ENCODE data around the gene ACOT12. TPM values are rescaled to one million over a fixed set of nuclear protein-coding genes. Genes with fewer than 3 reads are reported as not detected.

ACOT12 gene
- total RNA-seq, 1 donor from 2014 or later = not detected

DNA sequence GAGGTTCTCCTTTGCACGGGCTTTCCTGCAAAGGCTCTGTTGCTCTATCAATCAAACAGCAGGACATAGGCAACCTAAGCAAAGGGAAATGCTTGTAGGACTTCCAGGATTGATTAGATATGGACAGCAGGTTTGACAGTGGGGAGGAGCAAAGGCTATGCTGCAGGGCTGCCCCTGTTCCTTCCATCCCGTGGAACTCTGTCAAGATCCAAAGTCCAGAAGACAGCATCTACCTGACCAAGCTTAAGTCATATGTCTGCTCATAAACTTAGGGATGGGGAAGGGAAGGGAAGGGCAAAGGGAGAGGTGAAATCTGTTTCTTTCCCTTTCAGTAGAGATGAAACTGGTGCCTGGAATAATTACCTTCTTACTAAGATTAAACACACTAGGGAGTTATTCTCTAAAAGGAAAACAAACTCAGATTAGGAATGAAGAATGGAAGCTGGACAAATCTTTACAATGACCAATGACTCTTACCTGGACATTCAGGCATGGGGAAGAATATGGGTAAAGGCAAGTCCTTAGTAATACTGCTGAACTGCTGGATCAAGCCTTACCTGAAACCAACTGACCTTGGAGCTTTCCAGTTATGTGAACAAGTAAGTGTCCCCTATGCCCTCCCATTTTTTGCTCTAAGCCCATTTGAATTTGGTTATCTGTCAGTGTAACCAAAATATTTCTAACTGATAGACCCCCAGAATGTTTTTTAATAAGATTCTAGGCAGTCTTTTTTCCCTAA lies 8.4 kb upstream of the ACOT12 start:
- no peak for DNase-seq (ENCODE audit: low spot score)
- intact Hi-C loops (cut with DNase I) = no loop called here

DNA sequence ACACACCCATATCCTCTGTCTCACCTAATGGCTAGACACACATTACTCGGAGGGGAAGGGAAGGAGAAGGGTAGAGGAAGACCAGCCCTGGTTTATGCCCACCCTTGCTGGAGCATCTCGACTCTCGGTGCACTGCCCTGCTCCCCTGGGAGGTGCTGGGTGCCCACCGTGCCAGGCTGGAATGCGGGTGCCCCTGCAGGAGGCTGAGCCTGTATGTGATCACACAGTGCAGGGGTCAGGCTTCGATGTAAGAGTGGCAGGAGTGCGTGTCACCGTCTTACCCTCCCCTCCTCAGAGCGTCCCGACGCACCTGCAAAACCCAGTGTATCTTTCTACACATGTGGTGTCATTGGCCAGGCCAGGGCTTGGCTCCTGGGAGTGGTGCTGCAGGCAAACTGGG lies 7.3 kb upstream of the ACOT12 start:
- DNase-seq (ENCODE audit: low spot score) = no peak
- intact Hi-C loops (cut with DNase I) = no loop called here

DNA sequence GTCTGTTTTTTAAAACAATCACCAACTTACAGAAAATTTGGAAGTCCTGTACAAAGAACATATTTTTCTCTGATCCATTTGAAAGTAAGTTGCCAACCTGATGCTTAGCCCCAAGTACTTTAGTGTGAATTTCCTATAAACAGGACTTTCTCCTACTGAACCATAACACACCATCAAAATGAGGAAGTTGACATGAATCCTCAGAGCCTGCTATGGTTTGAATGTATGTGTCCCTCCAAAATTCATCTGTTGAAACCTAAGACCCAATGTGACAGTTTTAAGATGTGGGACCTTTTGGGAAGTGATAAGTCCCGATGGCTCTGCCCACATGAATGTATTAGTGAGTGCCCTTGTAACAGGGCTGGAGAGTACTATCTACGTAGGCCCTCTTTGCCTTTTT lies 6.4 kb upstream of the ACOT12 start:
- no peak for DNase-seq (ENCODE audit: low spot score)
- intact Hi-C loops (cut with DNase I) = no loop called here

DNA sequence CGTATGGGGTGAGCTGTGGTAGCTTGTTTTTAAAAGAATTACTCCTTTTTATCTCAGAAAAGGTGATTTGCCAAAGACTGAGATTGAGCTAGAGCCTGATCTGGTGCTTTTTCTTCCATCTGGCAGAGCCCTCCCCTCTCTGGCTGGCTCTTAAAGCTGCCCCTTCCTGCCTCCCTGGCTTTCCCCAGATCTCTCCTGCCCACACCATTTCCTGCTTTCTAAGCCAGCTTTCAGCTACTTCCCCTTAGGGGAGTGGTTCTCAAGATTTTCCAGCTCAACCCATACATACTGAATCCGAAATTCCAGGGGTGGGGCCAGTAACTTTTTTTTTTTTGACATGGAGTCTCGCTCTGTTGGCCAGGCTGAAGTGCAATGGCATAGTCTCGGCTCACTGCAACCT lies 4.8 kb upstream of the ACOT12 start:
- no peak for DNase-seq (ENCODE audit: low spot score)
- intact Hi-C loops (cut with DNase I) = no loop called here

DNA sequence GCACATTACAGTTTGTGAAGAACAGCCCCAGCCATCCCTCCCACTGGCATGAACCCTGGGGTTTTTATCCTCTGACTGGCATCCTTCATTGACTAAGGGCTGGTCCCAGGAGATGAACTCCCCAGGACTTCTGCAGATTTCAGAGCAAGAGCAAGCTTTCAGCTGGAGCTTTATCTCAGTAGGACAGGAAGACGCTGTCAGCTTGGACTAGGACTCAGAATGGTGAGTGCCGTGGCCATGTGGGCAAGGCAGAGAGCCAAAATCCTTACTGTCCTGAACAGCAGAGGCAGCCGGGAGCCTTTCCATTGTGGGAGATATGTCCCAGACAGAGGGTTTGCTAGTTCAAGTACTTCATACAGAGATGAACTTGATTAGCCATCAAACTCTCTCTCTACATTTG lies 3.2 kb upstream of the ACOT12 start:
- intact Hi-C loops (cut with DNase I) = no loop called here
- no peak for DNase-seq (ENCODE audit: low spot score)

DNA sequence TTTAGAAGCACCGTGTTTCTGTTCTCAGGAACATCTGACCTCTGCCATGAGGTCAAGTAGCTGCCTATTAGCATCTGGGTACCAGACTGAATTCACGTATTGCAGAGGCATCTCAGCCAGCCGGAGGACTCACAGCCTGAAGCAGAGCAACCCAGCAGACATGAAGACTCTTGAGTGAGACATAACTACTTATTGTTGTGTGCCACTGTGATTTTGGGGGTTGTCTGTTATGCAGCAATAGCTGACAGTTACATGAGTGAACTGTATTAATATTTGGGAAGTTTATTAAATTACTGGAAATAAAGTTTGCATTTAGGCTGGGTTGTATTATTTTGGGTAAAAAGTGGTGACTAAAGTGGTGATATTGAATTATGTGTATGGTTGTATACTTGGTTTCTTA lies 1.3 kb upstream of the ACOT12 start:
- intact Hi-C loops (cut with DNase I) = no loop called here
- DNase-seq (ENCODE audit: low spot score) = no peak

DNA sequence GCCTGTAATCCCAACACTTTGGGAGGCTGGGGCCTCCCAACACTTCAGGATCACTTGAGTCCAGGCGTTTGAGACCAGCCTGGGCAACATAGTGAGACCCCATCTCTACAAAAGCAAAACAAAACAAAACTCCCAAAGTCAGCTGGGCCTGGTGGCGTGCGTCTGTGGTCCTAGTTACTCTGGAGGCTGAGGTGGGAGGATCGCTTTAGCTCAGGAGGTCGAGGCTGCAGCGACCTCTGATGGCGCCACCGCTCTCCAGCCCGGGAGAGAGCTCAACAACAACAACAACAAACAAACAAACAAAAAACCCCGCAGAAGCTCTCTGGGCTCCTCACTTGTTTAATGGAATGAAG lies 528 bp downstream of the ACOT12 start:
- intact Hi-C loops (cut with DNase I) = no loop called here
- DNase-seq (ENCODE audit: low spot score) = no peak

DNA sequence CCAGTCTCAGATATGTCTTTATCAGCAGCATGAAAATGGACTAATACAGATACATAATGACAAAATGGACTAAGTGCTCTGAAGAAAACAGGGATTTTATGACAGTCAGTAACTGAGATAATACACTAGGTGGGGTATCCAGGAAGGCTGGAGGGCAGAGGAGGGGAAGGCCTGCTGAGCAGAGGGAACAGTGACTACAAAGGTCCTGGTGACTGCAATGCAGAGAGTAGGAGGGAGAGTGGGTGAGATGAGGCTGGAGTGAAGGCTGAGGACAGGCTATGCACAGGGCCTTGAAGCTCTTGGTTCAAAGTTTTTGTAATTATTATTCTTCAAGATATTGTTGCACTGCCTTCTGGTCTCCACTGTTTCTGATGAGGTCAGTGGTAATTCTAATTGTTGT lies 4.9 kb downstream of the ACOT12 start:
- intact Hi-C loops (cut with DNase I) = no loop called here
- DNase-seq (ENCODE audit: low spot score) = no peak

DNA sequence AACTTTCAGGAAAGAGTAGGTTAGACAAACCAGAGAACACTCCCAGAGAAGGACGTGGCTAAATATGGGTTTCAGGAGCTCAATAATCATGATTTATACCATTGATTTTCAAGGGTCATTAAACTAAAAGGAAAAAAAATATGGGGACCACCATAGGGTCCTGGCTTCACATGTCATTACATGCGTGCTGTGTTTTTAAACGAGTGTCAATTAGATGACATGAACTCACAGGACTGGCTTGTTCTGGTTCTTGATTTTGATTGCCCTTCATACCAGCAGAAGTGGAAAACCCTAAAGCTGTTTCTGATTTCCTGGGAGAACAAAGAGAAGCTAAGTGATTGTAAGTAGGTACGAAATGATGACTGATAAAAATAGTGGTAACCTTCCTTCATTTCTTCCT lies 5.8 kb downstream of the ACOT12 start:
- intact Hi-C loops (cut with DNase I) = no loop called here
- no peak for DNase-seq (ENCODE audit: low spot score)

DNA sequence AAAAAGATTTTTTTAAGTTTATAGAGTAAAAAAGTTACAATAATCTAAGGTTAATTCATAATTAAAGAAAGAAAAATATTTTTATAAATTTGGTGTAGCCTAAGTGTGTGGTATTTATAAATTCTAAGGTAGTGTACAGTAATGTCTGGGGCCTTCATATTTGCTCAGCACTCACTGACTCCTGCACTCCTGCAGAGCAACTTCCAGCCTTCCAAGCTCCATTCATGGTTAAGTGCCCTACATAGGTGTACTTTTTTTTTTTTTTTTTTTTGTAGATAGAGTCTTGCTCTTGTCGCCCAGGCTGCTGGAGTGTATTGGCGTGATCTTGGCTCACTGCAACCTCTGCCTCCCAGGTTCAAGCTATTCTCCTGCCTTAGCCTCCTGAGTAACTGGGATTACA lies 10.1 kb downstream of the ACOT12 start:
- no peak for DNase-seq (ENCODE audit: low spot score)
- intact Hi-C loops (cut with DNase I) = no loop called here

DNA sequence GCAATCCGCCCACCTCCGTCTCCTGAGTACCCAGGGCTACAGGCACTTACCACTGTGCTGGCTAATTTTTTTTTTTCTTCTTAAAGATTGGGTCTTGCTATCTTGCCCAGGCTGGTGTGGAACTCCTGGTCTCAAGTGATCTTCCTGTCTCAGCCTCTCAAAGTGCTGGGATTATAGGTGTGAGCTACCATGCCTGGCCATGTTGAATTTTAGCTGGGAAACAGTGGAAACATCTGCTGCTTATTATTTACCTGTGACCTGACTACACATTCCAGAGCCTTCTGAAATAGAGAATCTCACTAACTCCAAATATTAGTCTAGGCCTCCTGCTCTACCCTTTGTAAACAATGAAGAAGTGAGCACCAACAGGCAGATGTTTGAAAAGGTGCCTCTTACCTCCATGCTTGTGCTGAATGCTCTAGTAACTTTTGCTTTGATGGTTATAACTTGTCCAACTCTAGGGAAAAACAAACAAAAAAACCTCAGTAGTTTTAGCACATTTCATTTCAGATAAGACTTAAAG lies 22.5 kb downstream of the ACOT12 start:
- intact Hi-C loops (cut with DNase I) = no loop called here
- no peak for DNase-seq (ENCODE audit: low spot score)

DNA sequence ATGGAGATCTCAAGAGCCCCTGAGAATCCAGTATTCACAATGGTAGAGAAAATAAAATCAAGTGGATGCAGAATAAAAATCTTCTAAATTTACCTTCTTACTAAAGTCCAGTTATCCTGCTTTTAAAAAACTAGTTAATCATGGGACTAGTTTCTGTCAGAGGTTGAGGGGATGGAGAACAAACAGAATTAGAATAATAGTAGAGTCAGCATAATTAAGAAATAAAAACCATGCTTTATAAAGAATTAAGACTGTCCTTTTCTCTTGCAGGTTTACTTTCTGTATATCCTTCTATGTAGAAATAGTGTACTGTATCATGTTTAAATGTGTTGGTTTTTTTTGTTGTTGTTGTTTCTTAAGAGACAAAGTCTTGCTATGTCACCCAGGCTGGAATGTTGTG lies 23.0 kb downstream of the ACOT12 start:
- intact Hi-C loops (cut with DNase I) = no loop called here
- no peak for DNase-seq (ENCODE audit: low spot score)

DNA sequence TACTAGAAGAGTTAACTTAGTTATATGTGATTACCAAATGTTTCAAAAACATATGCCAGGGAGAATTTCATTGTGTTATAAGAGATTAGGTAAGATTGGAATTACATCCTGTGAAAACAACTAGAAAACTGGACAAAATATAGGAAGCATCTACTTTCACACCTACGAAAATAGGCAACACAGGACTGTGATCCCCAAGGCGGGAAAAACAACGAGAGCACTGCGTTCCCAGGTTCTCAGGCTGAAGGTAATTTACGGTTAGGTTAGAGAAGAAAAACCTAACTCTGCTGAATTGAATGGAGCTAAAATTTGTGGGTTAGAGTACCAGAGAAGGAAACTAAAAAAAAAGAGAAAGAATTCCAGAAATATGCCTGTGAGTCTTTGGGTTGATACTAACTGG lies 28.4 kb downstream of the ACOT12 start:
- intact Hi-C loops (cut with DNase I) = no loop called here
- no peak for DNase-seq (ENCODE audit: low spot score)

DNA sequence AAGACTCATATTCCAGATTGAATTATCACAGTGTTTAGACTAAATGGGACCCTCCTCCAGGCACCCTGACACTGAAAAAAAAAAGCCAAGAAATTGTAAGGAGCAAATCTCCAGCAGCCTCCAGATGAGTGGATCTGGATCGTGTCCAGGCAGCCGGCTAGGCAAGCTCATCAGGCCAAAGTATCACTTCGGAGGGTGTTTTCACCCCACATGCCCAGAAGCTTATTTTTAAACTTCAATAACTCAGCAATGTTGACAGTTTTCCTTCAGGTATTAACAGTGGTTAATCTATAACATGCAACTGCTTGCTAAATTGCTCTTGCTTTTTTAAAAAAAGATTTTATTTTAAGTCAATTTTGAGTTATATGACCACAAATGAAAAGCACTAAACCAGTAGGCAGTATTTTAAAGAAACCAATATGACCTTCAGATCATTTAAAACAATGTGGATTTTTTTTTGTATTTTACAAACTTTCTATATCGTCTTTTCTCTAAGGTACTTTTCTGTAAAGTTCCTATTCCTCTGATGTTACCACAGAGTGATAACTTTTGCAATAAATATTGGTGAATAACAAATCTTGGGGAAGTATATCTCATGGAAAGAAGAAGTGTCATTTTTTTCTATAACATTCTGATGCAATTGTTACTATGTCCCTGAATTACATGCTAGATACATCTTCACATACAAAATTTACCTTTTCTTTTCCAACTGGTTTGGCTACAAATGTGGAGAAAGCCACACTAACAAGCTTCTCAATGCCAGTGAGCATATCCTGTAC lies 30.7 kb downstream of the ACOT12 start:
- DNase-seq (ENCODE audit: low spot score) = no peak
- intact Hi-C loops (cut with DNase I) = no loop called here

DNA sequence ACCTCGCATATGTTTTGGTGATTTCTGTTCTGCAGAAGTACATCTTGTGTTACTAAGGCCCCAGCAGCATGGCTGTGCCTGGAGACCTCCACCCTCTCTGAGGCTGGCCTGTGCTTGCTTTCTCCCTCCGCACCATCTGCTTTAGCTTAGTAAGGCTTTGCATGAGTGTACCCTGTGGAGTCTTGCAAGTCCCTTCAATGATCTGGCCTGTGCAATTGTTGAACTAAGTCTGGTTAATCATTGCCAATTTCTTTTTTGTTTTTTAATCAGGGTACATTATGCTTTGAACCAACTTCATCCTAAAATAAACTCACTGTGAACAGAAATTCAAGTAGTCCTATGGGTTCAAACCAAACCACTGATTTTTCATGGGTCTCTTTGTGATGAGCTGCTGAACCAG lies 32.3 kb downstream of the ACOT12 start:
- no peak for DNase-seq (ENCODE audit: low spot score)
- intact Hi-C loops (cut with DNase I) = no loop called here

DNA sequence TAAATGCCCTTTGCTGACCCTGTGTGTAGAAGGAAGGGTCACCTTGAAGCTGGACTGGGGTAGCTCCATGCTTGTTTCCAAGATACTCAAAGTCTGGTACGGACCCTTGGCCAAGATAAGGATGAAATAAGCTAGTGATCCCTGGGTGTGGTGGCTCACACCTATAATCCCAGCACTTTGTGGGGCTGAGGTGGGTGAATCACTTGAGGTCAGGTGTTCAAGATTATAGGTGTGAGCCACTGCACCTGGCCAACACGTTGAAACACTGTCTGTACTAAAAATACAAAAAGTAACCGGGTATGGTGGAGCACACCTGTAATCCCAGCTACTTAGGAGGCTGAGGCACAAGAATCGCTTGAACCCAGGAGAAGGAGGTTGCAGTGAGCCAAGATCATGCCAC lies 33.3 kb downstream of the ACOT12 start:
- DNase-seq (ENCODE audit: low spot score) = no peak
- intact Hi-C loops (cut with DNase I) = no loop called here

DNA sequence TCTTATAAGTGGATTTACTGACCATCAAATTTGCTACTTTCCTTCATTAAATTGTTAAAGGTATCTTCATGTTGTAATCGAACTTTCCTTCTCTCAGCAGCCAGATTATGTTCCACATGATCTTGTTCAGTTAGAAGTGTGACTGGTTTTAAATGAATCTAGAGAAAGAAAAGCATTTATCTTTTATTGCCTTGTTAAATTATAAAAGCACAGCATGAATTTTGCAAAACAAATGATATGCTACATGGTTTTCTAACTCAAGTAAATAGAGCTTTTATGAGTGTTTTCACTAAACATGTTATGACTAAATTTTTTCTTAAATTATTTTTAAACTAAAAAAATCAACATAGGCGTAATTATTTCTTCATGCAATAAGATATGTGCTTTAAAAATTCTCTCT lies 34.1 kb downstream of the ACOT12 start:
- DNase-seq (ENCODE audit: low spot score) = no peak
- intact Hi-C loops (cut with DNase I) = no loop called here

DNA sequence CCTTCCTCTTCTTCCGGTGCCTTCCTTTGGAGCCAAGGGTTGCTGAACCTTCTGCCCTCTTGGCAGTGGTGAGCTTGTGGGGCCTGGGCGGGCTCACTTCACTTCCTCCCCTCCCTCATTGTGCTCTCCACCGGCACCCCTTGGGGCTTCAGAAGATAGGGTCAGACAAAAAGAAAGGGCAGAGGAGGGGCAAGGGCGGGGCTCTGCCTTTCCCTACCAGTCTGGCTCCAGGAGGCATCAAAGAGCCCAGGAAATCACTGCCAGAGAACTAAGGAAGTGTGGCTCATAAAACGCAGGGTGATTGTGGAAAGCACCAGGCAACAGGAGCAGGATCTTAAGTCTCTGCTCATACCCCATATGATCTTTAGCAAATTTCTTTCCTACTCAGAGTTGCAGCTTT lies 34.8 kb downstream of the ACOT12 start:
- no peak for DNase-seq (ENCODE audit: low spot score)
- intact Hi-C loops (cut with DNase I) = no loop called here

DNA sequence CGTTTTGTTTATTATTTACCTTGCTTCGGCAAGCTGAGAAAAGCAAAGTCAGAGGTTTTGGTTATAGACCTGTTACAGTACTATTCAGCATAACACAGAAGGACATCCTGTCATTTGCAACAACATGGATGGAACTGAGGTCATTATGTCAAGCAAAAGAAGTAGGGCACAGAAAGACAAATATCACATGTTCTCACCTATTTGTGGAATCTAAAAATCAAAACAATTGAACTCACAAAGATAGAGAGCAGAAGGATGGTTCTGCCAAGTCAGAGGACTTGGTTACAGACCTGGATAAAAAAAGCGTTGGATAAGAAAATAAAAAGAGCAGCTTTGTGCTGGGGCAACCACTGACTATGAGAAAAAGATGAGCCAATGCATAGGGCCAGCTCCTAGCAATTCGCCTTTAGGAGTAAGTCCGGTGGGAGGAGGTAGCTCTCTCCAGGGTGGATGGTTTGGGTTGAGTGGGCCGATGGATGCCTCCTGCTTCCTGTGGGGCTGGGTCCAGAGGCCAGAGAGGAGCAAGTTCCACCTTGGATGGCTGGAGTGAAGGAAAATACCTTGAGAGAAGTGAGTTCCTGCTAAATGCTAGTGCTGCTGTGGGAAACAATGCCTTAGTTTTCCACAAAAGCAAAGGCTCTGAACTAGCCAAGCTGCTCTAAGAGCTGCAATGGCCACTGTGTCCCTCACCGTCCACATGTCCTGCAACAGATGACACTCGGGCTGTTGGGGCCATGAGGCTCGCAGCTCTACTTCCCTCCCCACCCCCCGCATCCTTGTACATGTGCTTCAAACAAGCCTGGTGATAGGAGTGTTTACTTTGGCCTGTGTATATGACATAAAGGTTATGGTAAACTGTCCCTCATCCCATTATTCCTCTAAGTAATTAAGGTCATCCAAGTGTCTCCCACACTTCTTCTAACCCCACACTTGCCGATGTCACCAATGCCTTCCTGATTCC lies 38.4 kb downstream of the ACOT12 start:
- intact Hi-C loops (cut with DNase I) = no loop called here
- DNase-seq (ENCODE audit: low spot score) = no peak

DNA sequence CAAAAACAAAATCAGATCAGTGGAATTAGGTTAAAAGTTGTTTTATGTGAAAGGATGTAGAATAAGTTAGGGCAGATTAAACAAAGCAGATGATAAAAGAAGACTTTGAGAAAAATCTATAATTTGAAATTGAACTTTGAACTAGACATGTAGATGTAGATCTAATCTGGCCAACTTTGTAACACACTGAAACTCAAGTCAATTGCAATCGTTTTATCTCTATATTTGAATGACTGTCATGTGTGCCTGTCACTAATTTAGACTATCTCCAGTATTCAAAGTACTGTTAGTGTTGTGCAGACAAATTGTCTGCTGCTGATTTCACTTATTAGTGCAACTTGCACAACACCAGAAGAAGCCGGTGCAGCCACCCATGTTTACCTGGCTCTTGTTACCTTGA lies 39.8 kb downstream of the ACOT12 start:
- intact Hi-C loops (cut with DNase I) = no loop called here
- no peak for DNase-seq (ENCODE audit: low spot score)
